ENCODE measurements around the gene BAIAP2. TPM values are rescaled to one million over a fixed set of nuclear protein-coding genes. Genes with fewer than 3 reads are reported as not detected.

BAIAP2 gene
- total and polyA plus RNA-seq, 2 donors (not counting 3 experiments of a cell fraction or from before 2014, with no cell fraction given) = 12.3 to 18.6 TPM

DNA sequence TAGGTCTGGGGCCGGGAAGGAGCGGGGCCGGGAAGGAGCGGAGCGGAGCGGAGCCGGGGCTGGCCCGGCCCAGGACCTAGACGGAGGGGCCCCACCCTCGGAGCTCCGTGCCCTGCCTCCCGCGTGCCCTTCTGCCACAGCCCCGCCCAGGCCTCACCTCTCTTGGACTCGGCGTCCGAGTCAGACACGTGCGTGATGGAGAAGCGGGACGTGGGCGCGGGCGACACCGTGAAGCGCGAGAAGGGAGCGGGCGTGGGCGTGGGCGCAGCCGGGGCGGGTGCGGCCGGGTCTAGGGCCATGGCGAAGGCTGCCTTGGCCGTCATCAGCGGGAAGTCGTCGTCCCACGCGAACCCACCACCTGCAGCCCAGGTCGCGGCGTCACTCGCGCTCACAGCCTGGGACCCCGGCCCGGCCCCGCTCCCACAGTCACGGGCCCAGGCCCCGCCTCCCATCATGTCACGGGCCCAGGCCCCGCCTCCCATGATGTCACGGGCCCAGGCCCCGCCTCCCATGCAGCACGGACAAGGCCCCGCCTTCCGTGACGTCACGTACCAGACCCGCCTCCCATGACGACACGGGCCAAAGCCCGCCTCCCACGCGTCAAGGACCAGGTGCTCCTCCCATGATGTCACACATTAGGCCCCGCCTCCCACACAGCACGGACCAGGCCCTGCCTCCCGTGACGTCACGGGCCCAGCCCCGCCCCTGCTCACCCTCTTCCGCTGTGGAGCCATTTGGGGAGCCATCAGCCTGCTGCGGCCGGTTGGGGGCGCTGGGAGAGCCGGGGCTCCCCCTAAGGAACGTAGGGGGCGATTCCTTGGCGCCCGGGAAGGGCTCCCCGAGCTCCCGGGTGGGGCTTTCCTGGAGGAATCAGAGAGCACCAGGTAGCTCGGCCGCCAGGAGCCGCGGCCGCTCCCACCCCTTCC lies 84.5 kb downstream of the BAIAP2 start:
- ChIA-PET CTCF (no interaction called here), POLR2A (no interaction called here)
- dilution Hi-C loops (cut with MboI; ENCODE audit: extremely low pct_ligation_motif_present, low sequenced_read_pairs) (no loop called here), intact Hi-C loops (cut with micrococcal nuclease) (loop anchor here (1.0 kb wide), 1 partner anchor 104 kb away; no protein-coding TSS in a partner anchor)
- Histone ChIP-seq H3K4me2 (ENCODE audit: insufficient read depth, low read length) (peak overlapping the region; percentile 26), H3K27ac (ENCODE audit: insufficient read depth, low read depth, low read length) (no peak overlapping the region), H4K20me1 (replicated peaks; ENCODE audit: control insufficient read depth, extremely low read depth, insufficient read depth, low read length) (no peaks in the 10 kb centered on the region), H3K4me1 (ENCODE audit: control insufficient read depth, extremely low read depth, insufficient read depth, low read length) (peaks cover 7% of the 10 kb centered on the region), H2AFZ (ENCODE audit: low read depth, low read length) (peak overlapping the region; percentile 25), H3K79me2 (ENCODE audit: control insufficient read depth, insufficient read depth, low read length) (no peaks in the 10 kb centered on the region), H3K9me3 (replicated peaks; ENCODE audit: control insufficient read depth, insufficient read depth, low read length) (no peaks in the 10 kb centered on the region), H3K9me1 (replicated peaks; ENCODE audit: control insufficient read depth, extremely low read depth, insufficient read depth, low read length) (no peaks in the 10 kb centered on the region), H3K36me3 (ENCODE audit: control insufficient read depth in 2 of 2, extremely low read depth in 1 of 2, insufficient read depth in 2 of 2, low read length in 2 of 2) (no peaks in the 10 kb centered on the region), H3K27me3 (ENCODE audit: control insufficient read depth in 2 of 2, insufficient read depth in 2 of 2, low read length in 2 of 2) (peaks cover 9 to 15% of the 10 kb centered on the region in 2 experiments), H3K9ac (replicated peaks; ENCODE audit: extremely low read depth, insufficient read depth, low read length) (no peak overlapping the region), H3K4me3 (replicated peaks in 1 of 3; ENCODE audit: insufficient read depth in 1 of 3, low read depth in 1 of 3, low read length in 3 of 3) (peak overlapping the region in 2 of 3 experiments; percentile 10 to 36)
- peak; percentile 92 for FAIRE-seq
- peak; percentile 33 for TF ChIP-seq POLR2AphosphoS5 (IDR thresholded peaks at IDR 0.05; ENCODE audit: insufficient read depth, low read depth, low read length)
- TF ChIP-seq, protein P1, sequence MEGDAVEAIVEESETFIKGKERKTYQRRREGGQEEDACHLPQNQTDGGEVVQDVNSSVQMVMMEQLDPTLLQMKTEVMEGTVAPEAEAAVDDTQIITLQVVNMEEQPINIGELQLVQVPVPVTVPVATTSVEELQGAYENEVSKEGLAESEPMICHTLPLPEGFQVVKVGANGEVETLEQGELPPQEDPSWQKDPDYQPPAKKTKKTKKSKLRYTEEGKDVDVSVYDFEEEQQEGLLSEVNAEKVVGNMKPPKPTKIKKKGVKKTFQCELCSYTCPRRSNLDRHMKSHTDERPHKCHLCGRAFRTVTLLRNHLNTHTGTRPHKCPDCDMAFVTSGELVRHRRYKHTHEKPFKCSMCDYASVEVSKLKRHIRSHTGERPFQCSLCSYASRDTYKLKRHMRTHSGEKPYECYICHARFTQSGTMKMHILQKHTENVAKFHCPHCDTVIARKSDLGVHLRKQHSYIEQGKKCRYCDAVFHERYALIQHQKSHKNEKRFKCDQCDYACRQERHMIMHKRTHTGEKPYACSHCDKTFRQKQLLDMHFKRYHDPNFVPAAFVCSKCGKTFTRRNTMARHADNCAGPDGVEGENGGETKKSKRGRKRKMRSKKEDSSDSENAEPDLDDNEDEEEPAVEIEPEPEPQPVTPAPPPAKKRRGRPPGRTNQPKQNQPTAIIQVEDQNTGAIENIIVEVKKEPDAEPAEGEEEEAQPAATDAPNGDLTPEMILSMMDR (IDR thresholded peaks at IDR 0.05; ENCODE audit: extremely low read depth in 1 of 2, insufficient read depth in 1 of 2, low read depth in 1 of 2, low read length in 2 of 2) = peak in 1 of 2 donors; percentile 24
- TF ChIP-seq POLR2A (IDR thresholded peaks at IDR 0.05; ENCODE audit: low read depth, low read length) = no peak
- no peak for TF ChIP-seq FOS (IDR thresholded peaks at IDR 0.05; ENCODE audit: borderline replicate concordance, insufficient read depth, low read length)
- TF ChIP-seq MYC (IDR thresholded peaks at IDR 0.05; ENCODE audit: low read depth, low read length) = no peak
- TF ChIP-seq JUN (IDR thresholded peaks at IDR 0.05; ENCODE audit: borderline replicate concordance, insufficient read depth, insufficient read length, low read depth) = peak; percentile 44
- TF ChIP-seq, protein P2, sequence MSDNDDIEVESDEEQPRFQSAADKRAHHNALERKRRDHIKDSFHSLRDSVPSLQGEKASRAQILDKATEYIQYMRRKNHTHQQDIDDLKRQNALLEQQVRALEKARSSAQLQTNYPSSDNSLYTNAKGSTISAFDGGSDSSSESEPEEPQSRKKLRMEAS (IDR thresholded peaks at IDR 0.05; ENCODE audit: insufficient read depth, insufficient read length) = no peak
- no peak for TF ChIP-seq EZH2 (IDR thresholded peaks at IDR 0.05; ENCODE audit: borderline replicate concordance, low read depth, low read length, severe bottlenecking)
- no peak for TF ChIP-seq GATA2 (IDR thresholded peaks at IDR 0.05; ENCODE audit: insufficient read depth, insufficient read length, low read depth, low read length)
- peak; percentile 92 for DNase-seq (ENCODE audit: low read depth, low spot score)
- no TSS peak for BruUV-seq (replicated peaks)

Data from endothelial cell of umbilical vein (primary cell).